IMR-90 (cell line): ENCODE measurements around the gene TRDN. TPM values are rescaled to one million over a fixed set of nuclear protein-coding genes. Genes with fewer than 3 reads are reported as not detected.

Experiments used
- ATAC-seq: fragments of 200-7000 bp; cut with Tn5 transposase; 2 replicates; pipeline ENCODE4 v1.9.1; 2020; ENCODE audit warnings: low read depth, mild to moderate bottlenecking, moderate library complexity
- BruUV-seq: library from RNA; stranded (reverse); fragments of 400-500 nt; replicated peaks from 2 replicates; lab custom pipeline; 2021; lab: Mats Ljungman, UMichigan
- CTCF ChIA-PET: fragments of 300-600 bp; formaldehyde crosslinking; extraction: SDS; loops from one replicate; lab custom pipeline; 2021; ENCODE audit warnings: antibody characterized with exemption; lab: Yijun Ruan, JAX
- POLR2A ChIA-PET: fragments of 300-600 bp; sonication (Branson Sonifier 250); formaldehyde crosslinking; loops from one replicate; lab custom pipeline; 2022; ENCODE audit warnings: antibody characterized with exemption; ENCODE audit not compliant: unreplicated experiment; lab: Charles Lee
- DNase-seq: peaks from one replicate; pipeline ENCODE4 v3.0.0; 2013
- H2AFZ ChIP-seq: replicated peaks from 2 replicates; pipeline ENCODE3; 2013; ENCODE audit warnings: low read length, mild to moderate bottlenecking; ENCODE audit not compliant: poor library complexity
- H2AK5ac ChIP-seq: 2 replicates; pipeline ENCODE4 v1.6.1; 2013; ENCODE audit warnings: low read depth, low read length, inconsistent platforms
- H2AK9ac ChIP-seq: replicated peaks from 2 replicates; pipeline ENCODE3; 2013; ENCODE audit warnings: mild to moderate bottlenecking, low read depth, low read length, moderate library complexity; ENCODE audit not compliant: poor library complexity
- H2BK120ac ChIP-seq: 2 replicates; pipeline ENCODE4 v1.6.1; 2013; ENCODE audit warnings: low read depth, low read length, inconsistent platforms
- H2BK15ac ChIP-seq: 3 replicates; pipeline ENCODE4 v1.6.1; 2013; ENCODE audit warnings: low read depth, low read length, inconsistent platforms
- H2BK20ac ChIP-seq: 2 replicates; pipeline ENCODE4 v1.6.1; 2013; ENCODE audit warnings: low read depth, mild to moderate bottlenecking, inconsistent platforms, low read length, moderate library complexity
- H2BK5ac ChIP-seq: 2 replicates; pipeline ENCODE4 v1.6.1; 2013; ENCODE audit warnings: mild to moderate bottlenecking, low read depth, low read length, inconsistent platforms; ENCODE audit not compliant: poor library complexity, severe bottlenecking
- H3K14ac ChIP-seq: replicated peaks from 2 replicates; pipeline ENCODE4 v1.6.1; 2013; ENCODE audit warnings: low read depth, low read length, inconsistent platforms
- H3K18ac ChIP-seq: 2 replicates; pipeline ENCODE4 v1.6.1; 2013; ENCODE audit warnings: low read depth, low read length, control low read depth
- H3K23ac ChIP-seq: 2 replicates; pipeline ENCODE4 v1.6.1; 2013; ENCODE audit warnings: low read depth, low read length, inconsistent platforms
- H3K27ac ChIP-seq: 2 replicates; pipeline ENCODE4 v1.5.1; 2013; ENCODE audit warnings: mild to moderate bottlenecking, control low read depth, low read length; ENCODE audit not compliant: insufficient read depth
- H3K27me3 ChIP-seq: 2 replicates; pipeline ENCODE4 v1.6.1; 2013; ENCODE audit warnings: low read length; ENCODE audit not compliant: control insufficient read depth, insufficient read depth
- H3K36me3 ChIP-seq: 2 replicates; pipeline ENCODE4 v1.6.1; 2013; ENCODE audit warnings: low read length, mixed read lengths; ENCODE audit not compliant: control insufficient read depth, insufficient read depth
- H3K4ac ChIP-seq: 2 replicates; pipeline ENCODE4 v1.6.1; 2013; ENCODE audit warnings: low read depth, low read length, inconsistent platforms
- H3K4me1 ChIP-seq: 2 replicates; pipeline ENCODE4 v1.6.1; 2013; ENCODE audit warnings: low read length, mixed read lengths; ENCODE audit not compliant: control insufficient read depth, insufficient read depth
- H3K4me2 ChIP-seq: 2 replicates; pipeline ENCODE4 v1.6.1; 2013; ENCODE audit warnings: low read depth, mild to moderate bottlenecking, control low read depth, low read length, moderate library complexity
- H3K4me3 ChIP-seq: 2 replicates; pipeline ENCODE4 v1.5.1; 2013; ENCODE audit warnings: low read depth, mild to moderate bottlenecking, control low read depth, low read length, moderate library complexity; ENCODE audit not compliant: insufficient read depth
- H3K56ac ChIP-seq: 2 replicates; pipeline ENCODE4 v1.6.1; 2013; ENCODE audit warnings: low read length, inconsistent platforms; ENCODE audit not compliant: insufficient read depth; ENCODE audit errors: extremely low read depth
- H3K79me1 ChIP-seq, 2 experiments: 2 replicates each; pipeline ENCODE4 v1.6.1; 2013; ENCODE audit warnings: low read length in 2 of 2, inconsistent platforms in 1 of 2, low read depth in 1 of 2
- H3K9ac ChIP-seq: 2 replicates; pipeline ENCODE4 v1.6.1; 2013; ENCODE audit warnings: low read depth, low read length, control low read depth
- H3K9me1 ChIP-seq: 2 replicates; pipeline ENCODE4 v1.6.1; 2013; ENCODE audit warnings: low read length, inconsistent platforms; ENCODE audit not compliant: insufficient read depth
- H3K9me3 ChIP-seq: 2 replicates; pipeline ENCODE4 v1.6.1; 2013; ENCODE audit warnings: low read length; ENCODE audit not compliant: control insufficient read depth, insufficient read depth
- H4K20me1 ChIP-seq: 2 replicates; pipeline ENCODE4 v1.6.1; 2013; ENCODE audit warnings: low read length, inconsistent platforms; ENCODE audit not compliant: insufficient read depth
- H4K5ac ChIP-seq: 2 replicates; pipeline ENCODE4 v1.6.1; 2013; ENCODE audit warnings: mild to moderate bottlenecking, low read depth, low read length, control low read depth
- H4K8ac ChIP-seq, 2 experiments: 2 replicates each; pipeline ENCODE4 v1.6.1; 2013; ENCODE audit warnings: low read depth in 2 of 2, low read length in 2 of 2, control low read depth in 1 of 2, inconsistent platforms in 1 of 2
- H4K91ac ChIP-seq: 2 replicates; pipeline ENCODE4 v1.6.1; 2013; ENCODE audit warnings: low read depth, low read length, inconsistent platforms; ENCODE audit not compliant: insufficient read depth
- CEBPB ChIP-seq: IDR thresholded peaks from 2 replicates; pipeline ENCODE4 v1.6.1; 2012; ENCODE audit warnings: low read depth, low read length, improper control_type of control experiment
- MAFK ChIP-seq: IDR thresholded peaks from 2 replicates; pipeline ENCODE4 v1.6.1; 2012; ENCODE audit warnings: low read depth, low read length, improper control_type of control experiment
- NFE2L2 ChIP-seq: fragments of 150-350 bp; IDR thresholded peaks from 2 replicates; pipeline ENCODE4 v1.6.1; 2016; ENCODE audit warnings: low read depth, mild to moderate bottlenecking, low read length
- RCOR1 ChIP-seq: IDR thresholded peaks from 2 replicates; pipeline ENCODE4 v1.6.1; 2012; ENCODE audit warnings: mild to moderate bottlenecking, low read length, improper control_type of control experiment; ENCODE audit not compliant: insufficient replicate concordance
- RFX5 ChIP-seq: IDR thresholded peaks from 2 replicates; pipeline ENCODE4 v1.8.0; 2012; ENCODE audit warnings: low read depth, mild to moderate bottlenecking, low read length, moderate library complexity
- WGBS, 2 experiments: methylation state at CpG; one replicate each; pipeline versions ENCODE4 v1.1.5 to v1.1.7; 2013; ENCODE audit warnings: missing lambda C conversion rate in 2 of 2; ENCODE audit not compliant: insufficient read length in 1 of 2; ENCODE audit errors: extremely low coverage in 2 of 2; 5-methylcytosine and 5-hydroxymethylcytosine counted together
- dilution Hi-C: fragments of 300-500 bp; cut with HindIII; formaldehyde crosslinking; loops from one replicate; pipeline ENCODE4 v1.14.3; 2018; ENCODE audit warnings: low sequenced_read_pairs; ENCODE audit not compliant: unreplicated experiment
- in situ Hi-C: fragments of 300-500 bp; cut with MboI; formaldehyde crosslinking; loops from 3 replicates; pipeline ENCODE4 v1.14.3; 2019; ENCODE audit warnings: low sequenced_read_pairs, inconsistent platforms, mixed read lengths
- intact Hi-C: fragments of 100-400 bp; cut with micrococcal nuclease; formaldehyde crosslinking; loops from 2 replicates; pipeline ENCODE4 v1.10.0; 2022
- polyA plus RNA-seq, 3 experiments: library from polyadenylated mRNA; depleted of rRNA; stranded (reverse); fragments of >200 nt; gene quantifications; 2 replicates each; pipeline ENCODE4 v1.2.3, GENCODE V29; 2012; ENCODE audit warnings: low replicate concordance in 1 of 3
- total RNA-seq: library from RNA; depleted of rRNA; stranded (reverse); fragments of >200 nt; gene quantifications from 2 replicates; pipeline ENCODE4 v1.2.3, GENCODE V29; 2012

The TRDN gene
- total and polyA plus RNA-seq, 2 of the 4 experiments (the other 2 are of a cell fraction) = not detected

DNA sequence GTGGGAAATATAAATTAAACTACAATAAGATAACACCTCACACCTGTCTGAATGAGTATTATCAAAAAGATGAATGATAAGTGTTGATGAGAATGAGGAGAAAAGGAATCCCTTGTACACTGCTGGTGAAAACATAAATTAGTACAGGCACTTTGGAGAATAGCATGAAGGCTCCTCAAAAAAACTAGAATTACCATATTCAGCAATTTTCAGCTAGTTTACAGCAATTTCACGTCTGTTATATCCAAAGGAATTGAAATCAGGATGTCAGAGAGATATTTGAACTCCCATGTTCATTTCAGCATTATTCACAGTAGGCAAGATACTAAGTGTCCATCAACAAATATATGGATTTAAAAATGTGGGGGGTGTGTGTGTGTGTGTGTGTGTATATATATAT lies 348.1 kb downstream of the TRDN start:
- no peak overlapping the region for H3K4ac ChIP-seq
- H3K79me1 ChIP-seq = no peaks in the 10 kb centered on the region
- no peak for DNase-seq
- H3K27ac ChIP-seq = no peak overlapping the region
- H2BK15ac ChIP-seq = no peak overlapping the region
- H3K9me1 ChIP-seq = no peaks in the 10 kb centered on the region
- intact Hi-C loops = no loop called here
- H2BK20ac ChIP-seq = no peak overlapping the region
- no TSS peak for BruUV-seq
- H4K5ac ChIP-seq = no peak overlapping the region
- no peaks in the 10 kb centered on the region for H3K27me3 ChIP-seq
- peaks cover 10% of the 10 kb centered on the region for H3K9me3 ChIP-seq
- H2AK5ac ChIP-seq = no peak overlapping the region
- ATAC-seq = no peak
- ChIA-PET CTCF (no interaction called here), POLR2A (no interaction called here)
- no peak overlapping the region for H3K9ac ChIP-seq
- no peak overlapping the region for H2AFZ ChIP-seq
- no peak overlapping the region for H2AK9ac ChIP-seq
- H3K14ac ChIP-seq = no peak overlapping the region
- in situ Hi-C loops = no loop called here
- TF ChIP-seq NFE2L2 (no peak), RFX5 (no peak), RCOR1 (no peak), MAFK (peak; percentile 21; the same call in 1 of the 2 replicates), CEBPB (no peak)
- H4K91ac ChIP-seq = no peak overlapping the region
- H3K56ac ChIP-seq = no peak overlapping the region
- dilution Hi-C loops = no loop called here
- no peaks in the 10 kb centered on the region for H3K36me3 ChIP-seq
- H3K23ac ChIP-seq = no peak overlapping the region
- no peak overlapping the region for H2BK5ac ChIP-seq
- WGBS, 2 experiments = no CpG with 5 or more reads among the region's 1 CpG
- no peaks in the 10 kb centered on the region for H4K20me1 ChIP-seq
- H3K4me3 ChIP-seq = no peak overlapping the region
- no peak overlapping the region for H3K4me2 ChIP-seq
- H3K4me1 ChIP-seq = no peaks in the 10 kb centered on the region
- no peak overlapping the region for H3K18ac ChIP-seq
- no peak overlapping the region for H2BK120ac ChIP-seq
- no peak overlapping the region for H4K8ac ChIP-seq
